ENCODE measurements around the gene TCEAL3. TPM values are rescaled to one million over a fixed set of nuclear protein-coding genes. Genes with fewer than 3 reads are reported as not detected.
A peak's percentile ranks its signal among the peaks of the same experiment; 100 is the strongest.

The TCEAL3 gene
- total and polyA plus RNA-seq, 2 of the 8 experiments (the other 6 are each of a cell fraction or from before 2014, with no cell fraction given), result 4.4 to 12.0 TPM

DNA sequence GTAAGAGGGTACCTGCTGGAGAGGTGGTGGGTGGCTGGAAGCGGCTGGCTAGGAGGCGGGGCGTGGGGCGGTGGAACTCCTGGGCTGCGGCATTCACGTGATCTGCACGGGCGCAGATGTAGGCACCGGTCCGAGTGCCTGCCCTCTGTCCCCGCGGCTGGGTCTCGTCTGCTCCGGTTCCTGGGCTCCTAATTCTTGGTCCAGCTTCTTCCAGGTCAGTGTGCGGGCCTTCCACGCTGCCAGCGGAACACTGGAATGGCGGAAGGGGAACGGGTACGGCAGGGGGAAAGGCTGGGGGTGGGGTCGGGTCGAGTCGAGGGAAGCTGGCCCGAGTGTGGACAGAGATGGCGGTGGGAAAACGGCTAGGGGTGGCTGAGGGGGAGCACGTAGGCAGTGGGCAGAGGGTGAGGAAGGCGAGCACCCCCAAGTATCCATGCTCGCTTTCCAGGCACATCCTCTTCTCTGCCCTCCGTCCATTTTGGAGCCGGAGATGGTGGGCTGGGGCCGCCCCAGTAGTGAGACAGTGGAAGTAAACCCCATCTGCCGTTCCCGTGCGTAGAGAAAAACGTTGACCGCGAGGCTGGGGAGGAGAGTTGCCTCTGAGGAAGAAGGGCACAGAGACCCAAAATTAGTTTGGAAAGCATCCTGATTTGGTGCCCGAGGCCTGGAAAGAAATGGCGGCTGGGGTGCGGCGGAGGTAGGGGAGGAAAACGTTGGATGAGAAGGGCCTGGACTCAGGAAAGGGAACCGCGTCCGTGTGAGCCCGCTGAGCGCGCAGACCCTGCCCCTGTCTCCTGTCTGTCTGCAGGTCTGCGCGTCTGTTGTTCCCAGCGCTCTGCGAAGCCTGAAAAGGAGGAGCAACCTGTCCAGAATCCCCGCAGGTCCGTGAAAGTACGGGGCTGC lies 22.1 kb upstream of the TCEAL3 start, which contains the start of gene TCEAL4:
TCEAL4 (plus strand) TSS at position 105 of the 903 bp plus-strand sequence. CDS start 1,161 bp downstream, outside the sequence.
- H3K14ac ChIP-seq (ENCODE audit: insufficient read length), result no peak within 1 kb of the TSS
- no peak for FAIRE-seq
- H3K4ac ChIP-seq (replicated peaks; ENCODE audit: insufficient read length, low read depth, low read length), result no peak within 1 kb of the TSS
- POLR2A ChIA-PET (ENCODE audit: partially characterized antibody), result interaction anchor here (1.4 to 1.5 kb wide), 2 partner anchors 10 to 12 kb away, joined by 4 to 6 read pairs; no protein-coding TSS in a partner anchor
- no peak within 1 kb of the TSS for H2BK5ac ChIP-seq (ENCODE audit: low read depth, low read length)
- CTCF ChIA-PET (ENCODE audit: partially characterized antibody), result no interaction called here
- peak within 1 kb of the TSS; percentile 59 for H3K56ac ChIP-seq (replicated peaks; ENCODE audit: insufficient read length, low read depth, low read length)
- no peak within 1 kb of the TSS for H2BK120ac ChIP-seq (replicated peaks; ENCODE audit: low read depth, low read length)
- no peaks in the 10 kb centered on the region for H3K23me2 ChIP-seq (ENCODE audit: low read depth, low read length)
- H3K27me3 ChIP-seq (replicated peaks in 1 of 4; ENCODE audit: control insufficient read depth in 3 of 4, extremely low read depth in 1 of 4, insufficient read depth in 3 of 4, low read length in 3 of 4), result no peaks in the 10 kb centered on the region
- H2BK20ac ChIP-seq (ENCODE audit: low read length), result no peak within 1 kb of the TSS
- peak in 1 of 2 experiments; percentile 52 for DNase-seq (ENCODE audit: low read depth in 1 of 2, low spot score in 2 of 2)
- H4K5ac ChIP-seq (ENCODE audit: insufficient read length, low read depth, low read length), result peak within 1 kb of the TSS; percentile 52
- H2BK12ac ChIP-seq (ENCODE audit: low read depth, low read length), result no peak within 1 kb of the TSS
- no peak within 1 kb of the TSS for H2BK15ac ChIP-seq (ENCODE audit: low read length)
- peak within 1 kb of the TSS; percentile 92 for H4K8ac ChIP-seq (ENCODE audit: extremely low read depth, insufficient read depth, low read length)
- H4K91ac ChIP-seq (replicated peaks; ENCODE audit: insufficient read length, low read length), result no peak within 1 kb of the TSS
- H2AFZ ChIP-seq (ENCODE audit: low read length), result peak within 1 kb of the TSS; percentile 51; the same call in 1 of the 2 replicates
- H3K9ac ChIP-seq (replicated peaks in 1 of 4; ENCODE audit: extremely low read depth in 1 of 4, low read depth in 3 of 4, low read length in 3 of 4), result peak within 1 kb of the TSS; percentile 36 to 95 (median 74)
- H3K18ac ChIP-seq (ENCODE audit: extremely low read depth, low read length), result no peak within 1 kb of the TSS; the same call in 1 of the 2 replicates
- peak within 1 kb of the TSS; percentile 68 to 81 for H3K4me2 ChIP-seq (ENCODE audit: insufficient read depth in 1 of 2, low read depth in 2 of 2, low read length in 2 of 2)
- H3K23ac ChIP-seq (ENCODE audit: insufficient read length), result no peak within 1 kb of the TSS
- H3K79me2 ChIP-seq (ENCODE audit: control insufficient read depth in 1 of 2, insufficient read depth in 2 of 2, low read length in 2 of 2), result no peaks in the 10 kb centered on the region; a peak in 1 of 4 replicates
- no peaks in the 10 kb centered on the region for H3K9me3 ChIP-seq (ENCODE audit: insufficient read depth in 2 of 2, low read depth in 1 of 2, low read length in 1 of 2)
- H3K36me3 ChIP-seq (ENCODE audit: control insufficient read depth in 2 of 4, insufficient read depth in 4 of 4, low read length in 3 of 4), result peaks cover 0 to 10% (median 0%) of the 10 kb centered on the region in 4 experiments; a peak in 2 of 8 replicates
- H3K79me1 ChIP-seq (ENCODE audit: low read depth, low read length), result no peaks in the 10 kb centered on the region
- H3K4me3 ChIP-seq (ENCODE audit: extremely low read depth in 1 of 4, insufficient read depth in 2 of 4, low read depth in 3 of 4, low read length in 4 of 4), result peak within 1 kb of the TSS; percentile 40 to 88 (median 75)
- no peaks in the 10 kb centered on the region for H4K20me1 ChIP-seq (replicated peaks in 1 of 2; ENCODE audit: control insufficient read depth in 1 of 2, insufficient read depth in 2 of 2, low read length in 2 of 2)
- peaks cover 0 to 3% (median under 1%) of the 10 kb centered on the region in 4 experiments; a peak in 3 of 7 replicates for H3K4me1 ChIP-seq (replicated peaks in 1 of 4; ENCODE audit: control insufficient read depth in 3 of 4, insufficient read depth in 4 of 4, low read length in 3 of 4)
- 0% methylated on average over 17 of the region's 56 CpGs; no CpG with 5 or more reads in 1 of the 2 experiments for WGBS, 2 experiments (ENCODE audit: extremely low coverage in 1 of 2, insufficient coverage in 1 of 2, insufficient read length in 1 of 2, insufficient replicate concordance in 2 of 2, low coverage in 1 of 2, low lambda C conversion rate in 2 of 2, missing lambda C conversion rate in 1 of 2)
- H2AK5ac ChIP-seq (ENCODE audit: low read depth, low read length), result no peak within 1 kb of the TSS
- H3K27ac ChIP-seq (ENCODE audit: low read depth, low read length), result peak within 1 kb of the TSS; percentile 63; the same call in 1 of the 2 replicates
- TF ChIP-seq, protein P1, sequence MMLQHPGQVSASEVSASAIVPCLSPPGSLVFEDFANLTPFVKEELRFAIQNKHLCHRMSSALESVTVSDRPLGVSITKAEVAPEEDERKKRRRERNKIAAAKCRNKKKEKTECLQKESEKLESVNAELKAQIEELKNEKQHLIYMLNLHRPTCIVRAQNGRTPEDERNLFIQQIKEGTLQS (IDR thresholded peaks at IDR 0.05; ENCODE audit: insufficient read depth, low read depth, low read length), result no peak
- TF ChIP-seq KDM1A (IDR thresholded peaks at IDR 0.05; ENCODE audit: borderline replicate concordance, low read length) (no peak), SIRT6 (IDR thresholded peaks at IDR 0.05; ENCODE audit: low read length) (no peak), KDM4A (IDR thresholded peaks at IDR 0.05; ENCODE audit: low read depth, low read length, severe bottlenecking) (no peak), SP2 (IDR thresholded peaks at IDR 0.05; ENCODE audit: low read length) (no peak), SP4 (IDR thresholded peaks at IDR 0.05; ENCODE audit: low read length) (no peak), SAP30 (IDR thresholded peaks at IDR 0.05; ENCODE audit: insufficient read depth, insufficient replicate concordance, low read length) (no peak), BACH1 (IDR thresholded peaks at IDR 0.05; ENCODE audit: low read length) (no peak), SIN3A (conservative IDR thresholded peaks at IDR 0.05 in 1 of 2, IDR thresholded peaks at IDR 0.05 in 1 of 2; ENCODE audit: low read depth in 1 of 2, low read length in 2 of 2) (peak in 1 of 2 experiments; percentile 42; a peak in 1 of 4 replicates), HDAC6 (IDR thresholded peaks at IDR 0.05; ENCODE audit: low read depth, low read length) (no peak), CBX8 (IDR thresholded peaks at IDR 0.05; ENCODE audit: borderline replicate concordance, low read depth, low read length) (no peak)
